GM11168 (cell line): Measurements from ENCODE around the gene RPS15.

Source experiments
- in situ Hi-C: fragments of 300-500 bp; cut with MboI; formaldehyde crosslinking; loops from one replicate; pipeline ENCODE4 v1.12.0; 2022; ENCODE audit warnings: low sequenced_read_pairs; ENCODE audit not compliant: unreplicated experiment

RPS15 gene

GRCh38 chr19:1438035-1438932 is at the start of gene RPS15:
TSS of gene RPS15 (plus strand) at chr19:1438396. CDS start at chr19:1438426, 30 bp downstream.
- in situ Hi-C loops, result no loop called here

DNA sequence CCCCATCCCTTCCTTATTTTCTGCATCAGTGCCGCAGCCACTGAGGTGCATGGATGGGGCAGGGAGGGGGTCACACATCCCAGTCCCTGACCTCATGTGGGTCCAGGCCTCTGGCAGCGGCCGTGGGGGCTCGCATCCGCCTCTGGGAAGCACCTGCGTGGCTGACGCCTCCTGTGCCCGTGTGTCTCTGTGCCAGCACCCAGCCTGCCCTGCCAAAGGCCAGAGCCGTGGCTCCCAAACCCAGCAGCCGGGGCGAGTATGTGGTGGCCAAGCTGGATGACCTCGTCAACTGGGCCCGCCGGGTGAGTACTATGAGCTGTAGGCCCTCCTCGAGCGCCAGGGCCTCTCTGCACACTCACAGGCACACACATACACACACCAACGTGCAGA is 49.6 kb upstream of the RPS15 start:
- in situ Hi-C loops, result no loop called here

DNA sequence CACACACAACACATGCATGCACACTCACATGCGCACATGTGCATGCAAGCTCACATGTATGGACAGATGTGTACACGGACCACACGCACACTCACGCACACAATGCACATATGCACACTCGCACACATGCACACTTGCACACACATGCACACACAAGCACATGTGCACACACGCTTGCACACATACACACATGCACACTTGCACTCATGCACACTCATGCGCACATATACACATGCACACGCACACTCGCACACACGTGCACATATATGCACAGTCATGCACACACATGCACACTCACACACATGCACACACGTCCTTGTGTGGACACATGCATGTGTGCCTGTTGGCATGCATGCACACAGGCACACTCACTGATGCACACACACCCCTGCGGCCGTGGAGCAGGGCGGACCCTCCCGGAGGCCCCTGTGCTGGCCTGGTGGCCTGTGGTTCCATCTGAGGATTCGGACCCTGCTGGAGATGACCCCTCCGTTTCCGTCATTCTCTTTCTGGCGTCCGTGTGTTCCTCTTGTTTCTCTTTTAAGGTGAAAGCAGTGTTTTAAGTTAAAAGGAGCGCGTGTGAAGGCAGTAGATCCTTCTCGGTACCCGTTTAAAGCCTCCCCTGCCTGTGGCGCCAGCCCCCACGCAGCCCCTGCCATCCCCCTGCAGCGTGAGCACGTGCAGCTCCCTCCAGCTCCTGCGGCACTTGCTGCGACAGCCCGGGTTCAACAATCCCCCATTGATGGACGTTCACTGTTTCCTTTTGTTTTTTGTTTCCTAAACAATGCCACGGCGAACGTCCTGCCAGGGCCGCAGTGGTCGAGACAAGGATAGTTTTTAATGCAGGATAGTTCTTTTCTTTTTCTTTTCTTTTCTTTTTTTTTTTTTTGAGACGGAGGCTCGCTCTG is 48.9 kb upstream of the RPS15 start:
- in situ Hi-C loops, result no loop called here

DNA sequence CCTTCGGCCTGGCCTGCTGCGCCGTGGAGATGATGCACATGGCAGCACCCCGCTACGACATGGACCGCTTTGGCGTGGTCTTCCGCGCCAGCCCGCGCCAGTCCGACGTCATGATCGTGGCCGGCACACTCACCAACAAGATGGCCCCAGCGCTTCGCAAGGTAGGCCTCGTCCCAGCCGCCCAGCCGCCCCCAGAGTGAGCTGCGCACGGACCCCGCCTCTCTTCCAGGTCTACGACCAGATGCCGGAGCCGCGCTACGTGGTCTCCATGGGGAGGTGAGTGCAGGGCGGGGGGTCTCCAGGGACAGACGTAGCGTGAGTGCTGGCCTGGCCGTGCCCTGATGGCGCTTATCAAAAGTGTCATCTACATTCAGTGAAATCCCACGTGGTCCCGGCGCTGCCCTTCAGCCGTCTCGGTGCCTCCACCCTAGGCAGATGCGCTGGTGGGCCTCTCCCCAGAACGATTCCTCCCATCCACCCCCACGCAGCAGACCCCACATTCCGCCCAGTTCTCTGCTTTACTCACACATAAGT is 47.2 kb upstream of the RPS15 start:
- in situ Hi-C loops, result no loop called here

DNA sequence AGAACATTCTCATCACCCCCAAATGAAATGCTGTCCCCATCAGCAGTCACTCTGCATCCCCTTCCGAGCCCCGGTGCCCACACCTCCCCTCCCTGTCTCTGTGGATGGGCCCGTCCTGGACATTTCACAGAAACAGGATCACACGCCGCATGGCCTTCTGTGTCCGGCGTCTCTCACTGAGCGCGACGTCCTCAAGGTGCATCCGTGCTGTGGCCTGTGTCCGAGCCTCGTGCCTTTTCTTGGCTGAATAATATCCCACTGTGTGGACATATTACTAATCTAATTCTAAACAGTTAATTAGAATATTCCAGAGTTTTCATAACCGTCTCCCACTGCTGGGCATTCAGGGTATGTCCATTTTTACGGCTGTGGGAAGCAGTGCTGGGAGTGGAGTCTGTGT is 45.8 kb upstream of the RPS15 start:
- in situ Hi-C loops, result no loop called here

DNA sequence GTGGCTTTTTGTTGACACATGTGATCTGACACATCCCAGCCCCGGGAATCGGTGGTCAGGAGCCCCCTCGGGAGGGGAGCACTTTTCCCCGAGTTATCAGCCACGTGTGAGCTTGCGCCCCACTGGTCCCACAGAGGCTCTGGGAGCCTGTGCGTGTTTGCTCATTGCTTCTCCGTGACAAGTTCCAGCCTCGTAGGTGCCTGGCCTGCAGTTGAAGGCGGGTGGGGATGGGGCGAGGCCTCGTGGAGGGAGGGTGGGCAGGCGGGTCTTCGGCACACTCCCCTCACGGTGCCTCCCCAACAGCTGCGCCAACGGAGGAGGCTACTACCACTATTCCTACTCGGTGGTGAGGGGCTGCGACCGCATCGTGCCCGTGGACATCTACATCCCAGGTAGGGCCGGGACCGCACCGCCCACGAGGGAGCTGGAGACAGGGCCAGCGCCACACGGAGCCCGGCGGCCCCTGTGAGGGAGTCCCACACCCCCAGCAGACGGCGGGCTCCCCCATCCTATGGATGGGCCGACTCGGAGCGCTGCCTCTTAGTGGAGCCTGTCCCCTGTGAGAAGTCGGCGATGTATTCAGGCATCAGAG is 45.2 kb upstream of the RPS15 start:
- in situ Hi-C loops, result no loop called here

- in situ Hi-C loops, result no loop called here
Observed at GRCh38 chr19:1393841-1394240, 44.4 kb upstream of the RPS15 start.

DNA sequence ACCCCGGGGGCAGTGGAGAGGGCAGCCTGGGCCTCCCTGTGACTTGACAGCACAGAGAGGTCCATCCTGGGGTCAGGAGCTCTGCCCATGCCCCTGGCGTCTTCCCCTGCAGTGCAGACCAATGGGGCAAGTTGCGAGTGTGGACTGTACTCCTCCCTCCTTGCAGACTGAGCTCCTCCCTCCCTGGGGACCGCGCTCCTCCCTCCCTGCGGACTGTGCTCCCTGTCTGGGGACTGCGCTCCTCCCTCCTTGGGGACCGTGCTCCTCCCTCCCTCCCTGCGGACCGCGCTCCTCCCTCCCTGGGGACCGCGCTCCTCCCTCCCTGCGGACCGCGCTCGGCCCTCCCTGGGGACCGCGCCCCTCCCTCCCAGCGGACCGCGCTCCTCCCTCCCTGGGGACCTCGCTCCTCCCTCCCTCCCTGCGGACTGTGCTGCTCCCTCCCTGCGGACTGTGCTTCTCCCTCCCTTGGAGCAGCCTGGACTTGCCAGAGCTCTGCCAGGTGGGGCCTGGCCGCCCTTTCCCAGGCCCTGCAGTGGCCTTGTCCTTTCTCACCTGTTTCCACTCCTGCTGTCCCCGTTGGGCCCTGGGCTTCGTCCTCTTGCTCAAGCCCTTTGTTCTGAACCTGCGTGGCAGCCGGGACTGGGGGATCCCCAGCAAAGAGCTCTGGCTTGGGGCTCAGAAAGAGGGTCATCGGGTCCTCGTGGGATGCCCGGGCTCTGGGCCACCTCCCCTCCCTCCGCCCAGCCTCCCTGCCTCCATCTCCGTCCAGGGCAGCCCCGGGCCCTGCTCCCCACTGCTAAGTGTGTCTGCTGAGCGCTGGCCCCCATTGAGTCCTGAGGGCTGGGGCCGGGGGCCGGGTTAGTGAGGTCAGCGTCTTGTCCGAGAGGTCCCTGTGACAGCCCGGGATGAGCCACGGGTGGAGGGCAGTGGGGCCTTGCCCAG is 43.7 kb upstream of the RPS15 start:
- in situ Hi-C loops, result no loop called here

GRCh38 chr19:1395194-1396018 is 42.8 kb upstream of the RPS15 start:
- in situ Hi-C loops, result no loop called here

DNA sequence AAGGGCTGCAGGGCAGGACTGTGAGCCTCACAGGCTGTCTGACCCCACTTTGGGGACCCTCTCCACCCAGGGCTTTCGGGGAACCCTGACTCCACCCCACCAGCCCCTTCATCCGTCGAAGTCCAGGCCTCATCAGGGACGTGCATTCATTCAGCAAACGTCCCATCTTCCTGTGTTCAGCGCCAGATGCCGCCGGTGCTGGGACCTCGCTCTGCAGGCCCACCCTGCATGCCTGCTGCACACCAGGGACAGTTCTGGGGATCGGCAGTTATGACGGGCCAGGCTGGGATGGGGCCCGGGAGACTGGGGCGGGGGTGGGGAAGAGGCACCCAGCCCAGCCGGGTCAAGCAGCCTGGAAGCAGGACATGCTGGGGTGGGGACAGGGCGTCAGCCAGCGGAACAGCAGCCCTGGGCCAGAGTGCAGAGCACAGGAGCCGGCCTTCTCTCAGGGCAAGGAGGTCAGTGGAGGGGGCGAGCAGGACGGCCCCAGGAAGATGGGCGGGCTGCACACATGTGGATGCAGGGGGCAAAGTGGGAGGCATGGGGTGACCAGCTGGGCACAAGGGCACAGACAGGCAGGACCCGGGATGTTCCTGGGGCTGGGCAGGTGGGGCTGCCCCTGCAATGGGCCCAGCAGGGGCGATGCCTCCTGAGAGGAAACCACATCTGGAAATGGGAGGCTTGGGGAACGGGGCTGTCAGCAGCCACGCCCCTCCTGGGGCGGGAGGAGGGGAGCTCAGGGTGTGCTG is 42.0 kb upstream of the RPS15 start:
- in situ Hi-C loops, result no loop called here

DNA sequence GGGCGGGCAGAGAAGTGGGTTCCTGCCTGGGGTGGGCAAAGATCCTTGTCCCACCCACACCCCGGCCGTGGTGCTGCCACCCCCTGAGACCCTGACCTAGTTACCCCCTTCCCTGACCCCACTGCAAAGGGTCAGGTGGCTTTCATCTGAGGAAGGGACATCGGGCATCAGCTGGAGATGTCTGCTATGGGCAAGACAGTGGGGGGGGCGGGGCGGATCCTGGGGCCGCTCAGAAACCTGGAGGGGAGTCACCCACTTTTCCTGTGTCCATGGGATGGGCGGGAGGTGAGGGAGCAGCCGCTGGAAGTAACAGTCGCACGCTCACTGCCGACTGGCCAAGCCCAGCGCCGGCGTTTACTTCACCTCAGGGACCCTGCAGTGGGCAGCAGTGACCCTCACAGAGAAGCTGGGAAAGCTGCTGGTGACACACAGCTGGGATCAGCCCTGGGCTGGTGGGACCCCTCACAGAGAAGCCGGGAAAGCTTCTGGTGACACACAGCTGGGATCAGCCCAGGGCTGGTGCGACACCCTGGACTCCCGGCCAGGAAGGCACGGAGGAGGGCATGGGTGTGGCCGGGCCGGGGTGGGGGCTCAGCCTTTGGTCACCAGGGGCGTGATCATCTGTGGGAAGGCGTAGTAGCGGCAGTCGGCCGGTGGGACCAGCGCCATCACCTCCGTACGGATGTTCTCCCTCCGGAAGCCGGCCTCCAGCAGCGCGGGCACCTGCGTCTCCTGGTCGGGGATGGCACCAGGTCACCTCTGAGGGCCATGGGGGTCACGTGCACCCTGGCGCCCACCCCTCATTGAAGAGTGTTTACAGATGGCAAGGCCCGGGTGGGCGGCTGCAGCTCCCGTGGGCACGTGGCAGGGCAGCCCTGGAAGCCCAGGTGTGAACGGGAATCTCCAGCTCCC is 41.2 kb upstream of the RPS15 start:
- in situ Hi-C loops, result no loop called here

- in situ Hi-C loops, result no loop called here
Observed at GRCh38 chr19:1397838-1398237, 40.4 kb upstream of the RPS15 start.

- in situ Hi-C loops, result no loop called here
Observed at GRCh38 chr19:1399079-1399478, 39.1 kb upstream of the RPS15 start.

- in situ Hi-C loops, result no loop called here
Observed at GRCh38 chr19:1399745-1400144, 38.5 kb upstream of the RPS15 start.

GRCh38 chr19:1400281-1401137 is 37.7 kb upstream of the RPS15 start:
- in situ Hi-C loops, result no loop called here
